Heart left ventricle (tissue), 13 donors: ENCODE data around the gene FAM83G.

Experiments used
- POLR2A ChIP-seq, 2 donors: fragments of 450-650 bp; IDR thresholded peaks; one replicate each; pipeline ENCODE4 v1.6.1; 2017; ENCODE audit warnings: antibody characterized with exemption in 2 of 2, mild to moderate bottlenecking in 2 of 2, moderate library complexity in 2 of 2
- TF ChIP-seq, protein P1 (sequence below), 12 donors: fragments of 200-600 bp; sonication (generic) in 4 of 12; IDR thresholded peaks; one replicate each; pipeline versions ENCODE4 v1.5.0 to v1.8.0; 2018 to 2022; ENCODE audit warnings: antibody characterized with exemption in 12 of 12, mild to moderate bottlenecking in 5 of 12
- donor health status: ischemic (EF 13 %, LVEDD 7.1; RV severe dilation, severe dysfunction).
- donor health status: DM: no; HTN: yes; CAD: no.
- donor health status: DM: no; HTN: no; CAD: no.
- donor health status: ischemic (EF 25% LVEDD 6.9; RV normal size, moderate dysfunction).
- donor health status: ischemic (EF 25% LVEDD 5.7; RV mildly dilated, moderate dysfunction).
- donor health status: ischemic (EF 35%, LVEDD 5.7; RV mildly dilated, moderate dysfunction).
- donor health status: nonischemic (EF 11% LVEDD 7.7; RV severe dilation, severe dysfunction).
- donor health status: DM: yes; HTN: yes; CAD: no.
- donor health status: PGD.
- donor health status: ischemic (EF 29% LVEDD 5.4; RV normal size, mild dysfunction).
- donor health status: nonischemic (EF 23%, LVEDD 6.1; RV moderate dilation, normal function).

DNA sequence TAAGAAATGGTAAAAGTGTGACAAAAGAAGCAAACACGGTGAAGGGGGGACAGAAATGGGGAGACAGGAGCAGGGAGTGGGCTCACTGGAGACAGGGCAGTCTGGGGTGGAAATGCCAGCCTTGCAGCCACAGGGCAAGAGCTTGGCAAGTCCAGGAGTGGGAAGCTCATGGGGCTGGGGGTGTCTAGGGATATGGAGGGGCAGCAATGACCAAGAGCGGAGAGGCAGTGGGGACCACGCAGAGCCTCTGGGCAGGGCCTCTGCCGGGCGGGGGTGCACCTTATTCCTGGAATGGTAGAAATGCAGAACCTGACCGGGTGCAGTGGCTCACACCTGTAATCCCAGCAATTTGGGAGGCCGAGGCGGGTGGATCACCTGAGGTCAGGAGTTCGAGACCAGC lies 40.0 kb downstream of the FAM83G start:
- TF ChIP-seq, protein P1, sequence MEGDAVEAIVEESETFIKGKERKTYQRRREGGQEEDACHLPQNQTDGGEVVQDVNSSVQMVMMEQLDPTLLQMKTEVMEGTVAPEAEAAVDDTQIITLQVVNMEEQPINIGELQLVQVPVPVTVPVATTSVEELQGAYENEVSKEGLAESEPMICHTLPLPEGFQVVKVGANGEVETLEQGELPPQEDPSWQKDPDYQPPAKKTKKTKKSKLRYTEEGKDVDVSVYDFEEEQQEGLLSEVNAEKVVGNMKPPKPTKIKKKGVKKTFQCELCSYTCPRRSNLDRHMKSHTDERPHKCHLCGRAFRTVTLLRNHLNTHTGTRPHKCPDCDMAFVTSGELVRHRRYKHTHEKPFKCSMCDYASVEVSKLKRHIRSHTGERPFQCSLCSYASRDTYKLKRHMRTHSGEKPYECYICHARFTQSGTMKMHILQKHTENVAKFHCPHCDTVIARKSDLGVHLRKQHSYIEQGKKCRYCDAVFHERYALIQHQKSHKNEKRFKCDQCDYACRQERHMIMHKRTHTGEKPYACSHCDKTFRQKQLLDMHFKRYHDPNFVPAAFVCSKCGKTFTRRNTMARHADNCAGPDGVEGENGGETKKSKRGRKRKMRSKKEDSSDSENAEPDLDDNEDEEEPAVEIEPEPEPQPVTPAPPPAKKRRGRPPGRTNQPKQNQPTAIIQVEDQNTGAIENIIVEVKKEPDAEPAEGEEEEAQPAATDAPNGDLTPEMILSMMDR (IDR thresholded peaks at IDR 0.05) = no peak
- TF ChIP-seq POLR2A (IDR thresholded peaks at IDR 0.05) = no peak
